Panc1 (cell line): ENCODE measurements around the gene LZTS2. TPM values are rescaled to one million over a fixed set of nuclear protein-coding genes. Genes with fewer than 3 reads are reported as not detected.

ENCODE experiments used
- ATAC-seq: fragments of 200-7000 bp; cut with Tn5 transposase; 2 replicates; pipeline ENCODE4 v1.9.1; 2020; ENCODE audit warnings: mild to moderate bottlenecking, moderate library complexity
- BruUV-seq: library from RNA; stranded (reverse); fragments of 400-500 nt; replicated peaks from 2 replicates; lab custom pipeline; 2021; lab: Mats Ljungman, UMichigan
- CTCF ChIA-PET: fragments of 300-600 bp; sonication (Branson Sonifier 250); formaldehyde crosslinking; loops from one replicate; lab custom pipeline; 2022; ENCODE audit warnings: antibody characterized with exemption; lab: Charles Lee
- POLR2A ChIA-PET: fragments of 300-600 bp; sonication (Branson Sonifier 250); formaldehyde crosslinking; loops from one replicate; lab custom pipeline; 2022; ENCODE audit warnings: antibody characterized with exemption; lab: Charles Lee
- DNase-seq: peaks from one replicate; pipeline ENCODE4 v3.0.0-alpha.2; 2010; ENCODE audit warnings: low read depth, low spot score
- H3K27ac ChIP-seq: 2 replicates; pipeline ENCODE4 v1.5.1; 2011; ENCODE audit warnings: mild to moderate bottlenecking, low read length, inconsistent platforms
- H3K27me3 ChIP-seq: fragments of 200-500 bp; sonication (Bioruptor generic); 2 replicates; pipeline ENCODE4 v1.6.0; 2014; ENCODE audit warnings: low read length, inconsistent platforms; ENCODE audit not compliant: control insufficient read depth, insufficient read depth
- H3K36me3 ChIP-seq: fragments of 200-500 bp; sonication (Bioruptor generic); 2 replicates; pipeline ENCODE4 v1.5.1; 2014; ENCODE audit warnings: inconsistent platforms, mild to moderate bottlenecking, low read length, moderate library complexity; ENCODE audit not compliant: control insufficient read depth, insufficient read depth
- H3K4me1 ChIP-seq: 2 replicates; pipeline ENCODE4 v1.5.1; 2011; ENCODE audit warnings: inconsistent platforms, mild to moderate bottlenecking, low read length, moderate library complexity; ENCODE audit not compliant: control insufficient read depth, insufficient read depth
- H3K4me3 ChIP-seq, 2 experiments: 2 replicates each; pipeline ENCODE4 v1.5.1; 2011 to 2012; ENCODE audit warnings: low read depth in 2 of 2, low read length in 2 of 2, mild to moderate bottlenecking in 2 of 2, inconsistent platforms in 1 of 2, moderate library complexity in 1 of 2
- H3K9me3 ChIP-seq: fragments of 200-500 bp; sonication (Bioruptor generic); 2 replicates; pipeline ENCODE4 v1.5.1; 2014; ENCODE audit warnings: low read depth, mild to moderate bottlenecking, inconsistent platforms, low read length, moderate library complexity; ENCODE audit not compliant: control insufficient read depth, insufficient read depth
- POLR2AphosphoS5 ChIP-seq: IDR thresholded peaks from 2 replicates; pipeline ENCODE4 v1.6.1; 2012; ENCODE audit warnings: mild to moderate bottlenecking, low read depth, low read length, moderate library complexity
- REST ChIP-seq, 2 experiments: IDR thresholded peaks; 2 replicates each; pipeline ENCODE4 v1.6.1; 2011 to 2012; ENCODE audit warnings: low read depth in 2 of 2, control low read depth in 1 of 2, low read length in 1 of 2, mild to moderate bottlenecking in 1 of 2, moderate library complexity in 1 of 2; ENCODE audit not compliant: insufficient read depth in 1 of 2
- SIN3A ChIP-seq: IDR thresholded peaks from 2 replicates; pipeline ENCODE4 v1.6.1; 2012; ENCODE audit warnings: low read depth, mild to moderate bottlenecking, low read length, moderate library complexity, borderline replicate concordance; ENCODE audit not compliant: insufficient read depth
- TCF7L2 ChIP-seq: IDR thresholded peaks from 2 replicates; pipeline ENCODE4 v1.6.1; 2011; ENCODE audit warnings: mild to moderate bottlenecking, low read depth, low read length, inconsistent platforms
- in situ Hi-C: cut with HindIII; loops from 2 replicates; pipeline ENCODE4 v1.10.0; 2016; ENCODE audit warnings: low sequenced_read_pairs, low pct_unique_long_range_greater_than_20kb
- intact Hi-C: fragments of 100-400 bp; cut with micrococcal nuclease; formaldehyde crosslinking; loops from one replicate; pipeline ENCODE4 v1.10.0; 2022; ENCODE audit not compliant: unreplicated experiment
- total RNA-seq: library from RNA; stranded (reverse); gene quantifications from one replicate; pipeline ENCODE4 v1.2.1, GENCODE V29; 2021; ENCODE audit not compliant: unreplicated experiment
- TF ChIP-seq, protein P1 (sequence below): fragments of 450-650 bp; IDR thresholded peaks from 2 replicates; pipeline ENCODE4 v1.5.1; 2017; ENCODE audit warnings: mild to moderate bottlenecking

LZTS2 gene
- total RNA-seq, 1 experiment from 2014 or later, result 65.5 TPM

DNA sequence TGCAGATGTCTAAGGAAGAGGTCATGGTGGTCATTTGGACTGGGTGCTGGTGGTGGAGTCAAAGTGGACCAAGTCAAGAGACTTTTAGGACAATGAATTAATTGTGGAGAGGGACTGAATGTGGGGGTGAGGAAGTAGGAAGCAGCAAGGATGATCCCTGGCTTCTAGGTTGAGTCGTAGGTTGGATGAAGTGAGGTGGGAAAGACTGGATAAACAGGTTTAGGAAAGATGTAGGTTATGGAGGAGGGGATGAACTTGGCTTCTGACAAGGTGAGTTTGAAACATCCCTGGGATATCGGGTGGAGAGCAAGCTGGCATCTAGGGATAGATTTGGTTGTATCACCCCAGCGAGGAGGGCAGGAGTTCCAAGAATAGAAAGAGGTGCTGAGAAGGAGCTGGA lies 22.7 kb upstream of the LZTS2 start:
- H3K4me3 ChIP-seq, result no peak overlapping the region
- CTCF ChIA-PET, result interaction anchor here (0.6 kb wide), 2 partner anchors 27 to 236 kb away, joined by 3 to 5 read pairs; no protein-coding TSS in a partner anchor
- POLR2A ChIA-PET, result no interaction called here
- no peaks in the 10 kb centered on the region for H3K9me3 ChIP-seq
- no peaks in the 10 kb centered on the region for H3K36me3 ChIP-seq
- no peaks in the 10 kb centered on the region for H3K27me3 ChIP-seq
- ATAC-seq (no peak), DNase-seq (no peak)
- no TSS peak for BruUV-seq
- in situ Hi-C loops (no loop called here), intact Hi-C loops (no loop called here)
- TF ChIP-seq, protein P1, sequence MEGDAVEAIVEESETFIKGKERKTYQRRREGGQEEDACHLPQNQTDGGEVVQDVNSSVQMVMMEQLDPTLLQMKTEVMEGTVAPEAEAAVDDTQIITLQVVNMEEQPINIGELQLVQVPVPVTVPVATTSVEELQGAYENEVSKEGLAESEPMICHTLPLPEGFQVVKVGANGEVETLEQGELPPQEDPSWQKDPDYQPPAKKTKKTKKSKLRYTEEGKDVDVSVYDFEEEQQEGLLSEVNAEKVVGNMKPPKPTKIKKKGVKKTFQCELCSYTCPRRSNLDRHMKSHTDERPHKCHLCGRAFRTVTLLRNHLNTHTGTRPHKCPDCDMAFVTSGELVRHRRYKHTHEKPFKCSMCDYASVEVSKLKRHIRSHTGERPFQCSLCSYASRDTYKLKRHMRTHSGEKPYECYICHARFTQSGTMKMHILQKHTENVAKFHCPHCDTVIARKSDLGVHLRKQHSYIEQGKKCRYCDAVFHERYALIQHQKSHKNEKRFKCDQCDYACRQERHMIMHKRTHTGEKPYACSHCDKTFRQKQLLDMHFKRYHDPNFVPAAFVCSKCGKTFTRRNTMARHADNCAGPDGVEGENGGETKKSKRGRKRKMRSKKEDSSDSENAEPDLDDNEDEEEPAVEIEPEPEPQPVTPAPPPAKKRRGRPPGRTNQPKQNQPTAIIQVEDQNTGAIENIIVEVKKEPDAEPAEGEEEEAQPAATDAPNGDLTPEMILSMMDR, result no peak
- no peak for TF ChIP-seq SIN3A
- no peak for TF ChIP-seq REST (IDR thresholded peaks at IDR 0.05; ENCODE audit: insufficient read depth in 1 of 2, low read depth in 2 of 2, low read length in 1 of 2)
- TF ChIP-seq TCF7L2, result no peak
- TF ChIP-seq POLR2AphosphoS5, result no peak
- no peak overlapping the region for H3K27ac ChIP-seq
- H3K4me1 ChIP-seq, result no peaks in the 10 kb centered on the region

- no TSS peak for BruUV-seq
- DNase-seq, result no peak
- POLR2A ChIA-PET, result no interaction called here
- TF ChIP-seq, protein P1, result no peak
- TF ChIP-seq SIN3A, result no peak
- no peak for TF ChIP-seq REST (IDR thresholded peaks at IDR 0.05; ENCODE audit: insufficient read depth in 1 of 2, low read depth in 2 of 2, low read length in 1 of 2)
- TF ChIP-seq TCF7L2, result no peak
- no peak for TF ChIP-seq POLR2AphosphoS5
- intact Hi-C loops (no loop called here), in situ Hi-C loops (no loop called here)
- H3K4me3 ChIP-seq, result no peak overlapping the region
- no peaks in the 10 kb centered on the region for H3K9me3 ChIP-seq
- no peaks in the 10 kb centered on the region for H3K36me3 ChIP-seq
- no peak for ATAC-seq
- no peaks in the 10 kb centered on the region for H3K4me1 ChIP-seq
- CTCF ChIA-PET, result interaction anchor here (0.6 kb wide), 1 partner anchor 236 kb away, joined by 5 read pairs; no protein-coding TSS in a partner anchor
- H3K27ac ChIP-seq, result no peak overlapping the region
- H3K27me3 ChIP-seq, result no peaks in the 10 kb centered on the region
These were observed 22.2 kb upstream of the LZTS2 start for GRCh38 chr10:100977436-100977835.
